ENCODE results near the gene PDE3B. TPM values are rescaled to one million over a fixed set of nuclear protein-coding genes. Genes with fewer than 3 reads are reported as not detected.
"Not testable (repeated sequence)": the region's sequence is repeated elsewhere in the genome, so short reads cannot be mapped to it uniquely, and the experiment has no call there.

PDE3B gene
- polyA plus RNA-seq, 1 donor (not counting 4 experiments of a cell fraction or from before 2014, with no cell fraction given): 0.01 TPM

DNA sequence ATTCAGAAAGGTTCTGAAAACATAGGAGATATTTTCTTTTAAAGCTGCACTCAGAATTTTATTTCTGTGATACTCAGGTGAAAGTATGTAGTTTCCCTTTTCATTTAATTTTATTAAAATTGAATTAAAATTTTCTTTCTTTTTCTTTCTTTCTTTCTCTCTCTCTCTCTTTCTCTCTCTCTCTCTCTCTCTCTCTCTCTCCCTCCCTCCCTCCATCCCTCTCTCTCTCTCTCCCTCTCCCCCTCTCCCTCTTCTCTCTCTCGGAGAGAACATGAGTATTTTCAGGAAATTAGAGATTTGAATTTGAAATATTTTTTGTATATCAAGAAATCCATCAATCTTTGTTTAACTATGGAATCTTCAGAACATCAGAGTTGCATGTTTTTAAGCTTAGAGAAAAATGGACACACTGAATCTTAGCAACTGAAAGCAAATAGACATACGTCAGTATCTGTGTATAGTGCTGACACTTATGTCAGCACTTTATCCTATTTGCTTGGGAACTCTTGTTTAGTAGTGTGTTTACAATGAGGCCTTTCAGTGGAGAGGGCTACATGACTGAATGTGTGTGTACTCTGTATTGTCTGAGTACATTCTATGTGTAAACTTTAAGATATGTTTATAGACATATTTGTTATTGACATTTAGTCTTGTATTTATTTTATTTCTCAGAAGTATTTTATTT, 44.5 kb downstream of the PDE3B start:
- H3K4me2 ChIP-seq (ENCODE audit: control insufficient read depth, extremely low read depth, insufficient read depth, low read depth, low read length): no peak overlapping the region
- H3K27me3 ChIP-seq (ENCODE audit: control insufficient read depth, extremely low read depth, insufficient read depth, low read length): no peaks in the 10 kb centered on the region
- H3K79me2 ChIP-seq (ENCODE audit: control insufficient read depth, insufficient read depth, low read length): no peaks in the 10 kb centered on the region
- H3K9ac ChIP-seq (ENCODE audit: control insufficient read depth, extremely low read depth, insufficient read depth, low read length): no peak overlapping the region
- dilution Hi-C loops (cut with MboI; ENCODE audit: extremely low pct_ligation_motif_present, low sequenced_read_pairs): no loop called here
- H3K9me1 ChIP-seq (ENCODE audit: control insufficient read depth, extremely low read depth, insufficient read depth, low read length): no peaks in the 10 kb centered on the region
- no peaks in the 10 kb centered on the region for H3K9me3 ChIP-seq (ENCODE audit: control insufficient read depth, low read depth, low read length)
- no peaks in the 10 kb centered on the region for H3K36me3 ChIP-seq (ENCODE audit: control insufficient read depth in 2 of 2, extremely low read depth in 1 of 2, insufficient read depth in 2 of 2, low read length in 2 of 2)
- no peaks in the 10 kb centered on the region for H3K4me1 ChIP-seq (ENCODE audit: control insufficient read depth, extremely low read depth, insufficient read depth, low read length)
- H4K20me1 ChIP-seq (ENCODE audit: control insufficient read depth, extremely low read depth, insufficient read depth, low read length): no peaks in the 10 kb centered on the region
- H2AFZ ChIP-seq (ENCODE audit: control insufficient read depth, low read length): no peak overlapping the region
- no peak for TF ChIP-seq EZH2 (IDR thresholded peaks at IDR 0.05; ENCODE audit: low read length)
- TF ChIP-seq, protein P1, sequence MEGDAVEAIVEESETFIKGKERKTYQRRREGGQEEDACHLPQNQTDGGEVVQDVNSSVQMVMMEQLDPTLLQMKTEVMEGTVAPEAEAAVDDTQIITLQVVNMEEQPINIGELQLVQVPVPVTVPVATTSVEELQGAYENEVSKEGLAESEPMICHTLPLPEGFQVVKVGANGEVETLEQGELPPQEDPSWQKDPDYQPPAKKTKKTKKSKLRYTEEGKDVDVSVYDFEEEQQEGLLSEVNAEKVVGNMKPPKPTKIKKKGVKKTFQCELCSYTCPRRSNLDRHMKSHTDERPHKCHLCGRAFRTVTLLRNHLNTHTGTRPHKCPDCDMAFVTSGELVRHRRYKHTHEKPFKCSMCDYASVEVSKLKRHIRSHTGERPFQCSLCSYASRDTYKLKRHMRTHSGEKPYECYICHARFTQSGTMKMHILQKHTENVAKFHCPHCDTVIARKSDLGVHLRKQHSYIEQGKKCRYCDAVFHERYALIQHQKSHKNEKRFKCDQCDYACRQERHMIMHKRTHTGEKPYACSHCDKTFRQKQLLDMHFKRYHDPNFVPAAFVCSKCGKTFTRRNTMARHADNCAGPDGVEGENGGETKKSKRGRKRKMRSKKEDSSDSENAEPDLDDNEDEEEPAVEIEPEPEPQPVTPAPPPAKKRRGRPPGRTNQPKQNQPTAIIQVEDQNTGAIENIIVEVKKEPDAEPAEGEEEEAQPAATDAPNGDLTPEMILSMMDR (optimal IDR thresholded peaks at IDR 0.05 in 1 of 3, IDR thresholded peaks at IDR 0.05 in 1 of 3, conservative IDR thresholded peaks at IDR 0.05 in 1 of 3; ENCODE audit: extremely low read depth in 1 of 3, insufficient read depth in 2 of 3, low read length in 3 of 3): no peak
- no peak for DNase-seq (ENCODE audit: low read depth, low spot score)
- H3K27ac ChIP-seq (ENCODE audit: control insufficient read depth, insufficient read depth, low read length): no peak overlapping the region
- FAIRE-seq: no peak
- H3K4me3 ChIP-seq (ENCODE audit: control insufficient read depth in 2 of 3, extremely low read depth in 1 of 3, insufficient read depth in 2 of 3, low read depth in 1 of 3, low read length in 3 of 3): no peak overlapping the region

DNA sequence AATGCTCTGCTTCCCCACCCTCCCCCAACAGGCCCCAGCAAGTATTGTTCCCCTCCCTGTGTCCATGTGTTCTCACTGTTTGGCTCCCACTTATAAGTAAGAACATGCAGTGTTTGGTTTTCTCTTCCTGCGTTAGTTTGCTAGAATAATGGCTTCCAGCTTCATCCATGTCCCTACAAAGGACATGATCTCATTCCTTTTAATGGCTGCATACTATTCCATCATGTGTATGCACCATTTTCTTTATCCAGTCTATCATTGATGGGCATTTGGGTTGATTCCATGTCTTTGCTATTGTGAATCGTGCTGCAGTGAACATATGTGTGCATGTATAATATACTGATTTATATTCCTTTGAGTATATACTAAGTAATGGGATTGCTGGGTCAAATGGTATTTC, 52.1 kb downstream of the PDE3B start:
- H3K9ac ChIP-seq (ENCODE audit: control insufficient read depth, extremely low read depth, insufficient read depth, low read length); H3K27ac ChIP-seq (ENCODE audit: control insufficient read depth, insufficient read depth, low read length); H3K79me2 ChIP-seq (ENCODE audit: control insufficient read depth, insufficient read depth, low read length); DNase-seq (ENCODE audit: low read depth, low spot score); H2AFZ ChIP-seq (ENCODE audit: control insufficient read depth, low read length); H3K36me3 ChIP-seq (ENCODE audit: control insufficient read depth in 2 of 2, extremely low read depth in 1 of 2, insufficient read depth in 2 of 2, low read length in 2 of 2); dilution Hi-C loops (cut with MboI; ENCODE audit: extremely low pct_ligation_motif_present, low sequenced_read_pairs); H3K27me3 ChIP-seq (ENCODE audit: control insufficient read depth, extremely low read depth, insufficient read depth, low read length); FAIRE-seq; H3K4me2 ChIP-seq (ENCODE audit: control insufficient read depth, extremely low read depth, insufficient read depth, low read depth, low read length); H3K4me1 ChIP-seq (ENCODE audit: control insufficient read depth, extremely low read depth, insufficient read depth, low read length); H4K20me1 ChIP-seq (ENCODE audit: control insufficient read depth, extremely low read depth, insufficient read depth, low read length); H3K9me3 ChIP-seq (ENCODE audit: control insufficient read depth, low read depth, low read length); H3K9me1 ChIP-seq (ENCODE audit: control insufficient read depth, extremely low read depth, insufficient read depth, low read length); H3K4me3 ChIP-seq (ENCODE audit: control insufficient read depth in 2 of 3, extremely low read depth in 1 of 3, insufficient read depth in 2 of 3, low read depth in 1 of 3, low read length in 3 of 3): not testable (repeated sequence)

DNA sequence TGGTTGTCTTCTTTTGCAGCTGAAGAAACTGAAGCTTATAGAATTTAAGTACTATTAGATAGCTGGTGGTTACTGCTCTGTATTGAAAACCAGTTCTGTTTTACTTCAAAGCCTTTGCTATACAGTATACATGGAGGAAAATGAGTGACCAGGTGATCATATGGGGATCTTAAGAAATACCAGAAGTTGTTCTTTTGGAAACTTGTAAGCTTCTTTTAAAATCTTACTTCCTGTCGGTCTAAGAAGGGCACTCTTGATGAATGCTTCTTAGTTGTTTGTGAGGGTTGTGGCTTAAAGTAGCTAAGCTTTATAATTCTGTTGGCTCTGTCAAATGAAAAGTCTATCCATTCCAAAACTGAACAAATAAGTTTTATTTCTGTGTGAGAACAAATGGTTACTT, 55.2 kb downstream of the PDE3B start:
- Histone ChIP-seq H3K4me1 (ENCODE audit: control insufficient read depth, extremely low read depth, insufficient read depth, low read length) (no peaks in the 10 kb centered on the region), H3K9me3 (ENCODE audit: control insufficient read depth, low read depth, low read length) (no peaks in the 10 kb centered on the region), H3K27ac (ENCODE audit: control insufficient read depth, insufficient read depth, low read length) (no peak overlapping the region), H3K79me2 (ENCODE audit: control insufficient read depth, insufficient read depth, low read length) (no peaks in the 10 kb centered on the region), H3K9me1 (ENCODE audit: control insufficient read depth, extremely low read depth, insufficient read depth, low read length) (no peaks in the 10 kb centered on the region), H3K4me3 (ENCODE audit: control insufficient read depth in 2 of 3, extremely low read depth in 1 of 3, insufficient read depth in 2 of 3, low read depth in 1 of 3, low read length in 3 of 3) (no peak overlapping the region), H3K27me3 (ENCODE audit: control insufficient read depth, extremely low read depth, insufficient read depth, low read length) (no peaks in the 10 kb centered on the region), H3K36me3 (ENCODE audit: control insufficient read depth in 2 of 2, extremely low read depth in 1 of 2, insufficient read depth in 2 of 2, low read length in 2 of 2) (no peaks in the 10 kb centered on the region), H3K4me2 (ENCODE audit: control insufficient read depth, extremely low read depth, insufficient read depth, low read depth, low read length) (no peak overlapping the region), H3K9ac (ENCODE audit: control insufficient read depth, extremely low read depth, insufficient read depth, low read length) (no peak overlapping the region), H2AFZ (ENCODE audit: control insufficient read depth, low read length) (no peak overlapping the region), H4K20me1 (ENCODE audit: control insufficient read depth, extremely low read depth, insufficient read depth, low read length) (no peaks in the 10 kb centered on the region)
- dilution Hi-C loops (cut with MboI; ENCODE audit: extremely low pct_ligation_motif_present, low sequenced_read_pairs): no loop called here
- FAIRE-seq (no peak), DNase-seq (ENCODE audit: low read depth, low spot score) (no peak)
- no peak for TF ChIP-seq EZH2 (IDR thresholded peaks at IDR 0.05; ENCODE audit: low read length)
- TF ChIP-seq, protein P1 (optimal IDR thresholded peaks at IDR 0.05 in 1 of 3, IDR thresholded peaks at IDR 0.05 in 1 of 3, conservative IDR thresholded peaks at IDR 0.05 in 1 of 3; ENCODE audit: extremely low read depth in 1 of 3, insufficient read depth in 2 of 3, low read length in 3 of 3): no peak

Data from keratinocyte (primary cell).